GM23248 (cell line): ENCODE results near the gene CRY2.

Experiments
- EZH2 ChIP-seq: fragments of 200-600 bp; sonication (generic); IDR thresholded peaks from 2 replicates; pipeline ENCODE4 v1.6.1; 2018; ENCODE audit warnings: antibody characterized with exemption, mild to moderate bottlenecking; ENCODE audit not compliant: insufficient read depth, poor library complexity, severe bottlenecking
- EZH2phosphoT487 ChIP-seq: fragments of 200-600 bp; sonication (generic); IDR thresholded peaks from 2 replicates; pipeline ENCODE4 v1.6.1; 2018; ENCODE audit warnings: antibody characterized with exemption, moderate library complexity, mild to moderate bottlenecking, low read depth; ENCODE audit not compliant: insufficient read depth

- TF ChIP-seq EZH2 = no peak
- no peak for TF ChIP-seq EZH2phosphoT487
Measured at GRCh38 chr11:45799562-45799961, 47.7 kb upstream of the CRY2 start.
